IMR-90 (cell line): ENCODE data around the gene ALDH3B2. TPM values are rescaled to one million over a fixed set of nuclear protein-coding genes. Genes with fewer than 3 reads are reported as not detected.

Experiments
- ATAC-seq: fragments of 200-7000 bp; cut with Tn5 transposase; 2 replicates; pipeline ENCODE4 v1.9.1; 2020; ENCODE audit warnings: low read depth, mild to moderate bottlenecking, moderate library complexity
- BruUV-seq: library from RNA; stranded (reverse); fragments of 400-500 nt; replicated peaks from 2 replicates; lab custom pipeline; 2021; lab: Mats Ljungman, UMichigan
- CTCF ChIA-PET: fragments of 300-600 bp; formaldehyde crosslinking; extraction: SDS; loops from one replicate; lab custom pipeline; 2021; ENCODE audit warnings: antibody characterized with exemption; lab: Yijun Ruan, JAX
- POLR2A ChIA-PET: fragments of 300-600 bp; sonication (Branson Sonifier 250); formaldehyde crosslinking; loops from one replicate; lab custom pipeline; 2022; ENCODE audit warnings: antibody characterized with exemption; ENCODE audit not compliant: unreplicated experiment; lab: Charles Lee
- DNase-seq: peaks from one replicate; pipeline ENCODE4 v3.0.0; 2013
- H2AFZ ChIP-seq: replicated peaks from 2 replicates; pipeline ENCODE3; 2013; ENCODE audit warnings: low read length, mild to moderate bottlenecking; ENCODE audit not compliant: poor library complexity
- H2AK5ac ChIP-seq: 2 replicates; pipeline ENCODE4 v1.6.1; 2013; ENCODE audit warnings: low read depth, low read length, inconsistent platforms
- H2AK9ac ChIP-seq: replicated peaks from 2 replicates; pipeline ENCODE3; 2013; ENCODE audit warnings: mild to moderate bottlenecking, low read depth, low read length, moderate library complexity; ENCODE audit not compliant: poor library complexity
- H2BK120ac ChIP-seq: 2 replicates; pipeline ENCODE4 v1.6.1; 2013; ENCODE audit warnings: low read depth, low read length, inconsistent platforms
- H2BK15ac ChIP-seq: 3 replicates; pipeline ENCODE4 v1.6.1; 2013; ENCODE audit warnings: low read depth, low read length, inconsistent platforms
- H2BK20ac ChIP-seq: 2 replicates; pipeline ENCODE4 v1.6.1; 2013; ENCODE audit warnings: low read depth, mild to moderate bottlenecking, inconsistent platforms, low read length, moderate library complexity
- H2BK5ac ChIP-seq: 2 replicates; pipeline ENCODE4 v1.6.1; 2013; ENCODE audit warnings: mild to moderate bottlenecking, low read depth, low read length, inconsistent platforms; ENCODE audit not compliant: poor library complexity, severe bottlenecking
- H3K14ac ChIP-seq: replicated peaks from 2 replicates; pipeline ENCODE4 v1.6.1; 2013; ENCODE audit warnings: low read depth, low read length, inconsistent platforms
- H3K18ac ChIP-seq: 2 replicates; pipeline ENCODE4 v1.6.1; 2013; ENCODE audit warnings: low read depth, low read length, control low read depth
- H3K23ac ChIP-seq: 2 replicates; pipeline ENCODE4 v1.6.1; 2013; ENCODE audit warnings: low read depth, low read length, inconsistent platforms
- H3K27ac ChIP-seq: 2 replicates; pipeline ENCODE4 v1.5.1; 2013; ENCODE audit warnings: mild to moderate bottlenecking, control low read depth, low read length; ENCODE audit not compliant: insufficient read depth
- H3K27me3 ChIP-seq: 2 replicates; pipeline ENCODE4 v1.6.1; 2013; ENCODE audit warnings: low read length; ENCODE audit not compliant: control insufficient read depth, insufficient read depth
- H3K36me3 ChIP-seq: 2 replicates; pipeline ENCODE4 v1.6.1; 2013; ENCODE audit warnings: low read length, mixed read lengths; ENCODE audit not compliant: control insufficient read depth, insufficient read depth
- H3K4ac ChIP-seq: 2 replicates; pipeline ENCODE4 v1.6.1; 2013; ENCODE audit warnings: low read depth, low read length, inconsistent platforms
- H3K4me1 ChIP-seq: 2 replicates; pipeline ENCODE4 v1.6.1; 2013; ENCODE audit warnings: low read length, mixed read lengths; ENCODE audit not compliant: control insufficient read depth, insufficient read depth
- H3K4me2 ChIP-seq: 2 replicates; pipeline ENCODE4 v1.6.1; 2013; ENCODE audit warnings: low read depth, mild to moderate bottlenecking, control low read depth, low read length, moderate library complexity
- H3K4me3 ChIP-seq: 2 replicates; pipeline ENCODE4 v1.5.1; 2013; ENCODE audit warnings: low read depth, mild to moderate bottlenecking, control low read depth, low read length, moderate library complexity; ENCODE audit not compliant: insufficient read depth
- H3K56ac ChIP-seq: 2 replicates; pipeline ENCODE4 v1.6.1; 2013; ENCODE audit warnings: low read length, inconsistent platforms; ENCODE audit not compliant: insufficient read depth; ENCODE audit errors: extremely low read depth
- H3K79me1 ChIP-seq, 2 experiments: 2 replicates each; pipeline ENCODE4 v1.6.1; 2013; ENCODE audit warnings: low read length in 2 of 2, inconsistent platforms in 1 of 2, low read depth in 1 of 2
- H3K9ac ChIP-seq: 2 replicates; pipeline ENCODE4 v1.6.1; 2013; ENCODE audit warnings: low read depth, low read length, control low read depth
- H3K9me1 ChIP-seq: 2 replicates; pipeline ENCODE4 v1.6.1; 2013; ENCODE audit warnings: low read length, inconsistent platforms; ENCODE audit not compliant: insufficient read depth
- H3K9me3 ChIP-seq: 2 replicates; pipeline ENCODE4 v1.6.1; 2013; ENCODE audit warnings: low read length; ENCODE audit not compliant: control insufficient read depth, insufficient read depth
- H4K20me1 ChIP-seq: 2 replicates; pipeline ENCODE4 v1.6.1; 2013; ENCODE audit warnings: low read length, inconsistent platforms; ENCODE audit not compliant: insufficient read depth
- H4K5ac ChIP-seq: 2 replicates; pipeline ENCODE4 v1.6.1; 2013; ENCODE audit warnings: mild to moderate bottlenecking, low read depth, low read length, control low read depth
- H4K8ac ChIP-seq, 2 experiments: 2 replicates each; pipeline ENCODE4 v1.6.1; 2013; ENCODE audit warnings: low read depth in 2 of 2, low read length in 2 of 2, control low read depth in 1 of 2, inconsistent platforms in 1 of 2
- H4K91ac ChIP-seq: 2 replicates; pipeline ENCODE4 v1.6.1; 2013; ENCODE audit warnings: low read depth, low read length, inconsistent platforms; ENCODE audit not compliant: insufficient read depth
- CEBPB ChIP-seq: IDR thresholded peaks from 2 replicates; pipeline ENCODE4 v1.6.1; 2012; ENCODE audit warnings: low read depth, low read length, improper control_type of control experiment
- ELK1 ChIP-seq: fragments of 150-350 bp; IDR thresholded peaks from 2 replicates; pipeline ENCODE4 v1.6.1; 2016; ENCODE audit warnings: low read depth, mild to moderate bottlenecking, low read length, moderate library complexity, borderline replicate concordance
- FOS ChIP-seq: fragments of 150-350 bp; IDR thresholded peaks from 2 replicates; pipeline ENCODE4 v1.6.1; 2016; ENCODE audit warnings: low read depth, low read length
- MAFK ChIP-seq: IDR thresholded peaks from 2 replicates; pipeline ENCODE4 v1.6.1; 2012; ENCODE audit warnings: low read depth, low read length, improper control_type of control experiment
- MAZ ChIP-seq: IDR thresholded peaks from 2 replicates; pipeline ENCODE4 v1.6.1; 2012; ENCODE audit warnings: low read depth, mild to moderate bottlenecking, low read length, improper control_type of control experiment, moderate library complexity, borderline replicate concordance
- MXI1 ChIP-seq: IDR thresholded peaks from 2 replicates; pipeline ENCODE4 v1.6.1; 2012; ENCODE audit warnings: low read depth, mild to moderate bottlenecking, low read length, moderate library complexity, borderline replicate concordance
- NFE2L2 ChIP-seq: fragments of 150-350 bp; IDR thresholded peaks from 2 replicates; pipeline ENCODE4 v1.6.1; 2016; ENCODE audit warnings: low read depth, mild to moderate bottlenecking, low read length
- RAD21 ChIP-seq: IDR thresholded peaks from 2 replicates; pipeline ENCODE4 v1.6.1; 2012; ENCODE audit warnings: low read length, improper control_type of control experiment
- RCOR1 ChIP-seq: IDR thresholded peaks from 2 replicates; pipeline ENCODE4 v1.6.1; 2012; ENCODE audit warnings: mild to moderate bottlenecking, low read length, improper control_type of control experiment; ENCODE audit not compliant: insufficient replicate concordance
- RFX5 ChIP-seq: IDR thresholded peaks from 2 replicates; pipeline ENCODE4 v1.8.0; 2012; ENCODE audit warnings: low read depth, mild to moderate bottlenecking, low read length, moderate library complexity
- WGBS, 2 experiments: methylation state at CpG; one replicate each; pipeline versions ENCODE4 v1.1.5 to v1.1.7; 2013; ENCODE audit warnings: missing lambda C conversion rate in 2 of 2; ENCODE audit not compliant: insufficient read length in 1 of 2; ENCODE audit errors: extremely low coverage in 2 of 2; 5-methylcytosine and 5-hydroxymethylcytosine counted together
- dilution Hi-C: fragments of 300-500 bp; cut with HindIII; formaldehyde crosslinking; loops from one replicate; pipeline ENCODE4 v1.14.3; 2018; ENCODE audit warnings: low sequenced_read_pairs; ENCODE audit not compliant: unreplicated experiment
- in situ Hi-C: fragments of 300-500 bp; cut with MboI; formaldehyde crosslinking; loops from 3 replicates; pipeline ENCODE4 v1.14.3; 2019; ENCODE audit warnings: low sequenced_read_pairs, inconsistent platforms, mixed read lengths
- intact Hi-C: fragments of 100-400 bp; cut with micrococcal nuclease; formaldehyde crosslinking; loops from 2 replicates; pipeline ENCODE4 v1.10.0; 2022
- polyA plus RNA-seq, 3 experiments: library from polyadenylated mRNA; depleted of rRNA; stranded (reverse); fragments of >200 nt; gene quantifications; 2 replicates each; pipeline ENCODE4 v1.2.3, GENCODE V29; 2012; ENCODE audit warnings: low replicate concordance in 1 of 3
- total RNA-seq: library from RNA; depleted of rRNA; stranded (reverse); fragments of >200 nt; gene quantifications from 2 replicates; pipeline ENCODE4 v1.2.3, GENCODE V29; 2012
- TF ChIP-seq, protein P1 (sequence below): conservative IDR thresholded peaks from 2 replicates; pipeline ENCODE4 v1.5.1; 2012; ENCODE audit warnings: mild to moderate bottlenecking, low read depth, low read length, improper control_type of control experiment
- TF ChIP-seq, protein P2 (sequence below): fragments of 150-350 bp; IDR thresholded peaks from 2 replicates; pipeline ENCODE4 v1.6.1; 2017; ENCODE audit warnings: mild to moderate bottlenecking, antibody characterized with exemption, low read length, low read depth

ALDH3B2 gene
- total and polyA plus RNA-seq, 2 of the 4 experiments (the other 2 are of a cell fraction) = not detected

GRCh38 chr11:67662142-67662834, 12.1 kb downstream of the ALDH3B2 start:
- TF ChIP-seq, protein P1, sequence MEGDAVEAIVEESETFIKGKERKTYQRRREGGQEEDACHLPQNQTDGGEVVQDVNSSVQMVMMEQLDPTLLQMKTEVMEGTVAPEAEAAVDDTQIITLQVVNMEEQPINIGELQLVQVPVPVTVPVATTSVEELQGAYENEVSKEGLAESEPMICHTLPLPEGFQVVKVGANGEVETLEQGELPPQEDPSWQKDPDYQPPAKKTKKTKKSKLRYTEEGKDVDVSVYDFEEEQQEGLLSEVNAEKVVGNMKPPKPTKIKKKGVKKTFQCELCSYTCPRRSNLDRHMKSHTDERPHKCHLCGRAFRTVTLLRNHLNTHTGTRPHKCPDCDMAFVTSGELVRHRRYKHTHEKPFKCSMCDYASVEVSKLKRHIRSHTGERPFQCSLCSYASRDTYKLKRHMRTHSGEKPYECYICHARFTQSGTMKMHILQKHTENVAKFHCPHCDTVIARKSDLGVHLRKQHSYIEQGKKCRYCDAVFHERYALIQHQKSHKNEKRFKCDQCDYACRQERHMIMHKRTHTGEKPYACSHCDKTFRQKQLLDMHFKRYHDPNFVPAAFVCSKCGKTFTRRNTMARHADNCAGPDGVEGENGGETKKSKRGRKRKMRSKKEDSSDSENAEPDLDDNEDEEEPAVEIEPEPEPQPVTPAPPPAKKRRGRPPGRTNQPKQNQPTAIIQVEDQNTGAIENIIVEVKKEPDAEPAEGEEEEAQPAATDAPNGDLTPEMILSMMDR = no peak
- TF ChIP-seq RFX5 = no peak
- no peak for TF ChIP-seq NFE2L2
- TF ChIP-seq MXI1 = no peak
- no peak for TF ChIP-seq FOS
- TF ChIP-seq RCOR1 = no peak
- TF ChIP-seq ELK1 = no peak
- no peak for TF ChIP-seq RAD21
- no peak for TF ChIP-seq CEBPB
- TF ChIP-seq, protein P2, sequence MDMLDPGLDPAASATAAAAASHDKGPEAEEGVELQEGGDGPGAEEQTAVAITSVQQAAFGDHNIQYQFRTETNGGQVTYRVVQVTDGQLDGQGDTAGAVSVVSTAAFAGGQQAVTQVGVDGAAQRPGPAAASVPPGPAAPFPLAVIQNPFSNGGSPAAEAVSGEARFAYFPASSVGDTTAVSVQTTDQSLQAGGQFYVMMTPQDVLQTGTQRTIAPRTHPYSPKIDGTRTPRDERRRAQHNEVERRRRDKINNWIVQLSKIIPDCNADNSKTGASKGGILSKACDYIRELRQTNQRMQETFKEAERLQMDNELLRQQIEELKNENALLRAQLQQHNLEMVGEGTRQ = no peak
- TF ChIP-seq MAZ = no peak
- TF ChIP-seq MAFK = no peak
- no peak overlapping the region for H3K23ac ChIP-seq
- H3K4ac ChIP-seq = no peak overlapping the region
- H4K91ac ChIP-seq = no peak overlapping the region
- no peak overlapping the region for H2BK120ac ChIP-seq
- no peak overlapping the region for H3K18ac ChIP-seq
- no peak overlapping the region for H3K4me2 ChIP-seq
- ATAC-seq (no peak), DNase-seq (no peak)
- no peak overlapping the region for H3K9ac ChIP-seq
- no peak overlapping the region for H3K27ac ChIP-seq
- no peaks in the 10 kb centered on the region for H3K4me1 ChIP-seq
- no peak overlapping the region for H2BK5ac ChIP-seq
- no peak overlapping the region for H2AK9ac ChIP-seq
- H3K9me1 ChIP-seq = no peaks in the 10 kb centered on the region
- H2BK20ac ChIP-seq = no peak overlapping the region
- peaks cover 14% of the 10 kb centered on the region for H3K27me3 ChIP-seq
- no peak overlapping the region for H3K4me3 ChIP-seq
- no TSS peak for BruUV-seq
- CTCF ChIA-PET = no interaction called here
- POLR2A ChIA-PET = no interaction called here
- intact Hi-C loops = no loop called here
- no peak overlapping the region for H2AFZ ChIP-seq
- no peaks in the 10 kb centered on the region for H4K20me1 ChIP-seq
- H2BK15ac ChIP-seq = no peak overlapping the region
- dilution Hi-C loops = no loop called here
- H2AK5ac ChIP-seq = no peak overlapping the region
- in situ Hi-C loops = no loop called here
- no peaks in the 10 kb centered on the region for H3K79me1 ChIP-seq
- no peak overlapping the region for H4K8ac ChIP-seq
- H3K36me3 ChIP-seq = no peaks in the 10 kb centered on the region
- 84% methylated on average over 5 of the region's 12 CpGs; no CpG with 5 or more reads in 1 of the 2 experiments for WGBS, 2 experiments
- no peak overlapping the region for H4K5ac ChIP-seq
- no peak overlapping the region for H3K14ac ChIP-seq
- no peaks in the 10 kb centered on the region for H3K9me3 ChIP-seq
- H3K56ac ChIP-seq = no peak overlapping the region
